Activated CD4-positive, alpha-beta T cell treated with anti-CD3 and anti-CD28 coated beads for 36 hours (primary cell): ENCODE measurements around the gene CALHM6. TPM values are rescaled to one million over a fixed set of nuclear protein-coding genes. Genes with fewer than 3 reads are reported as not detected.
"Not testable (repeated sequence)": the region's sequence is repeated elsewhere in the genome, so short reads cannot be mapped to it uniquely, and the experiment has no call there.

Experiments used
- ATAC-seq: fragments of 200-7000 bp; cut with Tn5 transposase; one replicate; pipeline ENCODE4 v1.10.0; 2021; ENCODE audit warnings: mild to moderate bottlenecking, moderate library complexity
- CTCF ChIA-PET: fragments of 350-600 bp; sonication (Branson Sonifier 250); formaldehyde crosslinking; loops from one replicate; lab custom pipeline; 2021; ENCODE audit warnings: antibody characterized with exemption; lab: Charles Lee
- POLR2A ChIA-PET: fragments of 350-600 bp; sonication (Branson Sonifier 250); formaldehyde crosslinking; loops from one replicate; lab custom pipeline; 2021; ENCODE audit warnings: antibody characterized with exemption, inconsistent platforms; lab: Charles Lee
- DNase-seq: peaks from one replicate; pipeline ENCODE4 v3.0.0-alpha.2; 2020
- H3K27ac Mint-ChIP-seq: one replicate; pipeline ENCODE4 v1.8.0; 2021; ENCODE audit warnings: mixed read lengths
- H3K27me3 Mint-ChIP-seq: one replicate; pipeline ENCODE4 v1.8.0; 2021; ENCODE audit warnings: mixed read lengths
- H3K36me3 Mint-ChIP-seq: one replicate; pipeline ENCODE4 v1.8.0; 2021; ENCODE audit warnings: low read depth, mixed read lengths
- H3K4me1 Mint-ChIP-seq: one replicate; pipeline ENCODE4 v1.8.0; 2021; ENCODE audit warnings: mixed read lengths
- H3K4me3 Mint-ChIP-seq: one replicate; pipeline ENCODE4 v1.8.0; 2021; ENCODE audit warnings: mild to moderate bottlenecking, moderate library complexity, mixed read lengths
- H3K9me3 Mint-ChIP-seq: one replicate; pipeline ENCODE4 v1.8.0; 2021; ENCODE audit warnings: low read depth, mixed read lengths
- intact Hi-C, 2 experiments: fragments of 100-400 bp; cut with DNase I in 1 of 2; cut with micrococcal nuclease in 1 of 2; formaldehyde crosslinking; loops; one replicate each; pipeline versions ENCODE4 v1.14.2 to v1.15.1; 2022 to 2024; cut with DNase I, micrococcal nuclease
- total RNA-seq, 2 experiments: library from RNA; stranded (reverse); gene quantifications; one replicate each; pipeline ENCODE4 v1.2.3, GENCODE V29; 2021

The CALHM6 gene
- total RNA-seq, 2 experiments from 2014 or later, result 7.1 to 10.0 TPM

GRCh38 chr6:116476002-116476678, 15.0 kb downstream of the CALHM6 start:
- no peaks in the 10 kb centered on the region for H3K36me3 Mint-ChIP-seq
- H3K27me3 Mint-ChIP-seq, result peaks cover 2% of the 10 kb centered on the region
- no peak overlapping the region for H3K4me3 Mint-ChIP-seq
- no peaks in the 10 kb centered on the region for H3K9me3 Mint-ChIP-seq
- POLR2A ChIA-PET, result no interaction called here
- intact Hi-C loops, result no loop called here
- H3K27ac Mint-ChIP-seq, result no peak overlapping the region
- peaks cover 18% of the 10 kb centered on the region for H3K4me1 Mint-ChIP-seq
- DNase-seq (peak; percentile 50), ATAC-seq (peak; percentile 95)
- CTCF ChIA-PET, result interaction anchor here (1.0 kb wide), 1 partner anchor 276 kb away, joined by 3 read pairs; no protein-coding TSS in a partner anchor

- Mint-ChIP-seq H3K4me1 (no peaks in the 10 kb centered on the region), H3K36me3 (no peaks in the 10 kb centered on the region), H3K27ac (no peak overlapping the region), H3K9me3 (no peaks in the 10 kb centered on the region), H3K27me3 (peaks cover 16% of the 10 kb centered on the region), H3K4me3 (no peak overlapping the region)
- POLR2A ChIA-PET, result no interaction called here
- no peak for ATAC-seq
- intact Hi-C loops, result no loop called here
- DNase-seq, result no peak
- CTCF ChIA-PET, result no interaction called here
These were observed 21.6 kb downstream of the CALHM6 start for GRCh38 chr6:116482780-116483179.

GRCh38 chr6:116483616-116484015, 22.4 kb downstream of the CALHM6 start:
- no peaks in the 10 kb centered on the region for H3K36me3 Mint-ChIP-seq
- DNase-seq (no peak), ATAC-seq (no peak)
- POLR2A ChIA-PET, result no interaction called here
- no peaks in the 10 kb centered on the region for H3K4me1 Mint-ChIP-seq
- no peak overlapping the region for H3K4me3 Mint-ChIP-seq
- H3K9me3 Mint-ChIP-seq, result no peaks in the 10 kb centered on the region
- H3K27ac Mint-ChIP-seq, result no peak overlapping the region
- intact Hi-C loops, result no loop called here
- CTCF ChIA-PET, result no interaction called here
- peaks cover 16% of the 10 kb centered on the region for H3K27me3 Mint-ChIP-seq

- intact Hi-C loops, result no loop called here
- H3K36me3 Mint-ChIP-seq, result no peaks in the 10 kb centered on the region
- DNase-seq (no peak), ATAC-seq (no peak)
- no peak overlapping the region for H3K27ac Mint-ChIP-seq
- no peaks in the 10 kb centered on the region for H3K9me3 Mint-ChIP-seq
- H3K27me3 Mint-ChIP-seq, result peaks cover 16% of the 10 kb centered on the region
- ChIA-PET CTCF (interaction anchor here (0.7 kb wide), 1 partner anchor 235 kb away, joined by 3 read pairs; no protein-coding TSS in a partner anchor), POLR2A (no interaction called here)
- no peak overlapping the region for H3K4me3 Mint-ChIP-seq
- no peaks in the 10 kb centered on the region for H3K4me1 Mint-ChIP-seq
These were observed 24.5 kb downstream of the CALHM6 start for GRCh38 chr6:116485559-116486184.

- no peaks in the 10 kb centered on the region for H3K36me3 Mint-ChIP-seq
- H3K9me3 Mint-ChIP-seq, result no peaks in the 10 kb centered on the region
- no peak for DNase-seq
- ChIA-PET CTCF (no interaction called here), POLR2A (no interaction called here)
- intact Hi-C loops, result no loop called here
- ATAC-seq, result no peak
- H3K4me3 Mint-ChIP-seq, result no peak overlapping the region
- H3K4me1 Mint-ChIP-seq, result no peaks in the 10 kb centered on the region
- H3K27ac Mint-ChIP-seq, result no peak overlapping the region
- H3K27me3 Mint-ChIP-seq, result peaks cover 3% of the 10 kb centered on the region
These were observed 30.6 kb downstream of the CALHM6 start for GRCh38 chr6:116491610-116492330.

GRCh38 chr6:116492331-116493067, 31.3 kb downstream of the CALHM6 start:
- intact Hi-C loops, result no loop called here
- Mint-ChIP-seq H3K36me3 (no peaks in the 10 kb centered on the region), H3K4me3 (no peak overlapping the region), H3K4me1 (no peaks in the 10 kb centered on the region), H3K27me3 (peaks cover 2% of the 10 kb centered on the region), H3K9me3 (no peaks in the 10 kb centered on the region), H3K27ac (no peak overlapping the region)
- CTCF ChIA-PET, result interaction anchor here (0.5 to 0.7 kb wide), 2 partner anchors 188 to 1214 kb away, joined by 3 read pairs; no protein-coding TSS in a partner anchor
- ATAC-seq, result no peak
- POLR2A ChIA-PET, result no interaction called here
- no peak for DNase-seq

- H3K36me3 Mint-ChIP-seq, H3K9me3 Mint-ChIP-seq, DNase-seq, H3K4me3 Mint-ChIP-seq, POLR2A ChIA-PET, H3K27me3 Mint-ChIP-seq, H3K27ac Mint-ChIP-seq, ATAC-seq, H3K4me1 Mint-ChIP-seq: not testable (repeated sequence)
- intact Hi-C loops, result loop anchor here in 1 of 2 experiments (1.0 kb wide), 1 partner anchor 38 kb away; no protein-coding TSS in a partner anchor
- CTCF ChIA-PET, result interaction anchor here (1.0 kb wide), 1 partner anchor 19 kb away, joined by 3 read pairs; no protein-coding TSS in a partner anchor
These were observed 34.0 kb downstream of the CALHM6 start for GRCh38 chr6:116495161-116495560.

- ATAC-seq (no peak), DNase-seq (no peak)
- no peaks in the 10 kb centered on the region for H3K36me3 Mint-ChIP-seq
- no peak overlapping the region for H3K4me3 Mint-ChIP-seq
- ChIA-PET CTCF (interaction anchor here (0.9 to 1.5 kb wide), 5 partner anchors 23 to 209 kb away, joined by 3 to 5 read pairs (median 4); no protein-coding TSS in a partner anchor), POLR2A (no interaction called here)
- H3K4me1 Mint-ChIP-seq, result no peaks in the 10 kb centered on the region
- H3K27ac Mint-ChIP-seq, result no peak overlapping the region
- intact Hi-C loops, result no loop called here
- H3K27me3 Mint-ChIP-seq, result no peaks in the 10 kb centered on the region
- H3K9me3 Mint-ChIP-seq, result no peaks in the 10 kb centered on the region
These were observed 36.0 kb downstream of the CALHM6 start for GRCh38 chr6:116497113-116497676.

- Mint-ChIP-seq H3K9me3 (peaks cover 6% of the 10 kb centered on the region), H3K4me3 (no peak overlapping the region), H3K4me1 (no peaks in the 10 kb centered on the region), H3K27ac (no peak overlapping the region), H3K27me3 (peaks cover 15% of the 10 kb centered on the region), H3K36me3 (no peaks in the 10 kb centered on the region)
- DNase-seq (peak; percentile 30), ATAC-seq (no peak)
- ChIA-PET CTCF (interaction anchor here (0.8 to 1.1 kb wide), 3 partner anchors 77 to 213 kb away, joined by 3 to 7 read pairs (median 3); no protein-coding TSS in a partner anchor), POLR2A (no interaction called here)
- intact Hi-C loops, result no loop called here
These were observed 39.8 kb downstream of the CALHM6 start for GRCh38 chr6:116500969-116501433.

- ATAC-seq (no peak), DNase-seq (no peak)
- POLR2A ChIA-PET, result no interaction called here
- Mint-ChIP-seq H3K9me3 (peaks cover 9% of the 10 kb centered on the region), H3K4me3 (no peak overlapping the region), H3K36me3 (no peaks in the 10 kb centered on the region), H3K27me3 (peaks cover 15% of the 10 kb centered on the region), H3K27ac (no peak overlapping the region), H3K4me1 (no peaks in the 10 kb centered on the region)
- CTCF ChIA-PET, result no interaction called here
- intact Hi-C loops, result no loop called here
These were observed 46.1 kb downstream of the CALHM6 start for GRCh38 chr6:116507324-116507723.

GRCh38 chr6:116508527-116508926, 47.4 kb downstream of the CALHM6 start:
- no peaks in the 10 kb centered on the region for H3K4me1 Mint-ChIP-seq
- H3K27ac Mint-ChIP-seq, result no peak overlapping the region
- peaks cover 5% of the 10 kb centered on the region for H3K9me3 Mint-ChIP-seq
- H3K27me3 Mint-ChIP-seq, result peaks cover 9% of the 10 kb centered on the region
- no peaks in the 10 kb centered on the region for H3K36me3 Mint-ChIP-seq
- ChIA-PET CTCF (no interaction called here), POLR2A (no interaction called here)
- no peak for ATAC-seq
- intact Hi-C loops, result no loop called here
- DNase-seq, result no peak
- no peak overlapping the region for H3K4me3 Mint-ChIP-seq
